Effector CD8-positive, alpha-beta T cell (primary cell): Measurements from ENCODE around the gene IFI44.

Experiments
- DNase-seq: peaks from one replicate; lab custom pipeline; 2025; lab: John Stamatoyannopoulos, UW

IFI44 gene

DNA sequence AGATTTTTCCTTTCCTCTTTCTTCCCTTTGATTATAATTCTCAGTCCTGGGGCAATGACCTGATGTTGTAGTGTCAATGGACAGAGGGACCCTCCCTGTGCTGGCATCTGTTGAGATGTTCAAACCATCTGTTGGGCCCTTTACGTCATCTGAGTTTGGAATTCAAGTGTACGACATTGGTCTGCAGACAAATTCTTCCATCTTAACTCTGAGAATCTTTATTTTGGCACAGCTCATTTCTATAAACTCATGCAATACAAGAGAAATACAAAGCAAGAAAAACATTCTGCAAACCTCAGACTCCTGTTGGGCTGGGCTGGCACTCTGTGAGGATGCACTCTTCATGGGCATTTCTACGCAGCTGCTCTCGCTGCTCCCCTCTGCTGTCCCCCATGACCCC, 54.2 kb downstream of the IFI44 start:
- no peak for DNase-seq

DNA sequence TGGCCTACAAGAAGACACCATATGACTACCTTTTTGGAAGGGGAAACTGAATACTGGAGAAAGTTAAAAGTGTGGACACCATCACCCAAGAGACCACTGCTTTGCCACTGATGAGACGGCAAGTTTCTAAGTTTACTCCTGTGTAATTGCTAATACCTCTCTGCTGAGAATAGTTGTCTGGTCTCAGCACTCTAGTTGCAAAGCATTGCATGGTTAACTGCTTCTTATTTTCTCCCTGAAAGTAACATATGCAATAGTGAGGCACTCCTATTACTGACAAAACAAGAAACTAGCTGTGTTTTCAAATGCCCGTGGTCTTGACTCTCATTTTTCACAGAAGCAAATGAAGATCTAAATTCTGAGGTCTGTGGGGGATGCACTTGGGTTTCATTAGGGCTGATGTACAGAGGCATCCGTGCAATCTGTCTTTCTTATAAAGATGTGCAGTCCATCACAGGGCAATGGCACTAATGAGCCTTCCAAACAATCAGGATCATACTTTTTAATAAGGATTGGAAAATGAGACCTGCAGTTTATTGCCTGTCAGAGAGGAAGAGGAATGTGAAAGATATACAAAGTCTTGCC, 62.9 kb downstream of the IFI44 start:
- no peak for DNase-seq

DNA sequence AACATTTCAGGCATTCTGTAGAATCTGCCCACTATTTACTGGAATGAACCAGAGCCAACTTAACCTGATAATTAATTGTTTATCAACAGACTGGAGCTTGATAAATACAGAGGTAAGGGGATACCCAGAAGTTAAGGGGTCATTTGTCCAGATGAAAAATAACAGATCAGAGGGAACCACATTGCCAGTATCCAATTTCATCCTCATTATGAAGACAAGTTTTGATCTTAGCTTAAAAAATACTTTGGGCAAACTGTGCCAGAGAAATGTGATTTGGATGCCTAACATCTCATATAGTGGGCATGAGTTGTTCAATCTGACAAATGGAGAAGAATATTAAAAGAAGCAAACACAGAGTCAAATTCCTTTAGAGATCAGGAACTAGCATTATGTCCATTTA, 63.7 kb downstream of the IFI44 start:
- DNase-seq: no peak
